Measurements from ENCODE around the gene CASK.

The CASK gene

GRCh38 chrX:41824551-41824950 is 98.8 kb downstream of the CASK start:
- Histone ChIP-seq H2BK12ac (ENCODE audit: low read length in 2 of 2) (no peak overlapping the region), H3K23ac (ENCODE audit: low read length in 2 of 2) (no peak overlapping the region), H3K4ac (ENCODE audit: low read depth in 1 of 2, low read length in 2 of 2) (no peak overlapping the region), H3K18ac (ENCODE audit: low read depth in 1 of 2, low read length in 2 of 2) (no peak overlapping the region), H3K4me2 (ENCODE audit: low read length, poor library complexity, severe bottlenecking) (no peak overlapping the region), H3K36me3 (ENCODE audit: control insufficient read depth in 1 of 2, insufficient read depth in 2 of 2, low read depth in 1 of 2, low read length in 2 of 2) (no peaks in the 10 kb centered on the region), H3K4me1 (ENCODE audit: control insufficient read depth, insufficient read depth, low read depth, low read length) (peaks cover 3% of the 10 kb centered on the region), H4K8ac (ENCODE audit: low read length) (no peak overlapping the region), H4K91ac (ENCODE audit: low read length) (no peak overlapping the region), H2AFZ (ENCODE audit: low read depth, low read length) (no peak overlapping the region), H3K27me3 (ENCODE audit: control insufficient read depth in 1 of 2, insufficient read depth in 1 of 2, low read length in 2 of 2) (no peaks in the 10 kb centered on the region), H2BK15ac (ENCODE audit: low read depth, poor library complexity, severe bottlenecking) (no peak overlapping the region), H2BK120ac (ENCODE audit: low read depth, low read length) (no peak overlapping the region), H3K27ac (ENCODE audit: low read length, poor library complexity, severe bottlenecking) (no peak overlapping the region), H3K9ac (ENCODE audit: low read length) (no peak overlapping the region), H3K4me3 (ENCODE audit: insufficient read depth in 1 of 2, low read depth in 1 of 2, low read length in 2 of 2) (no peak overlapping the region), H2BK5ac (ENCODE audit: low read depth, low read length, poor library complexity, severe bottlenecking) (no peak overlapping the region), H3K9me3 (ENCODE audit: control insufficient read depth, low read length) (peaks cover 7% of the 10 kb centered on the region), H3K79me1 (replicated peaks; ENCODE audit: low read length, poor library complexity, severe bottlenecking) (peaks cover 5% of the 10 kb centered on the region), H3K14ac (ENCODE audit: low read length in 2 of 2) (no peak overlapping the region), H2AK5ac (ENCODE audit: low read length, severe bottlenecking) (no peak overlapping the region)
- DNase-seq = peak; percentile 60
- 47% methylated on average over 3 of the region's 3 CpGs for WGBS

GRCh38 chrX:41823402-41823801 is 100.0 kb downstream of the CASK start:
- Histone ChIP-seq H3K9me3 (ENCODE audit: control insufficient read depth, low read length) (peaks cover 7% of the 10 kb centered on the region), H4K91ac (ENCODE audit: low read length) (no peak overlapping the region), H3K27me3 (ENCODE audit: control insufficient read depth in 1 of 2, insufficient read depth in 1 of 2, low read length in 2 of 2) (no peaks in the 10 kb centered on the region), H3K4me2 (ENCODE audit: low read length, poor library complexity, severe bottlenecking) (no peak overlapping the region), H3K14ac (ENCODE audit: low read length in 2 of 2) (no peak overlapping the region), H4K8ac (ENCODE audit: low read length) (no peak overlapping the region), H2BK15ac (ENCODE audit: low read depth, poor library complexity, severe bottlenecking) (no peak overlapping the region), H3K79me1 (replicated peaks; ENCODE audit: low read length, poor library complexity, severe bottlenecking) (peaks cover 5% of the 10 kb centered on the region), H3K23ac (ENCODE audit: low read length in 2 of 2) (no peak overlapping the region), H3K4me1 (ENCODE audit: control insufficient read depth, insufficient read depth, low read depth, low read length) (peaks cover 3% of the 10 kb centered on the region), H3K9ac (ENCODE audit: low read length) (no peak overlapping the region), H2BK5ac (ENCODE audit: low read depth, low read length, poor library complexity, severe bottlenecking) (no peak overlapping the region), H3K4ac (ENCODE audit: low read depth in 1 of 2, low read length in 2 of 2) (no peak overlapping the region), H3K18ac (ENCODE audit: low read depth in 1 of 2, low read length in 2 of 2) (no peak overlapping the region), H2BK12ac (ENCODE audit: low read length in 2 of 2) (no peak overlapping the region), H3K27ac (ENCODE audit: low read length, poor library complexity, severe bottlenecking) (no peak overlapping the region), H3K36me3 (ENCODE audit: control insufficient read depth in 1 of 2, insufficient read depth in 2 of 2, low read depth in 1 of 2, low read length in 2 of 2) (no peaks in the 10 kb centered on the region), H2AK5ac (ENCODE audit: low read length, severe bottlenecking) (no peak overlapping the region), H2BK120ac (ENCODE audit: low read depth, low read length) (no peak overlapping the region), H2AFZ (ENCODE audit: low read depth, low read length) (no peak overlapping the region), H3K4me3 (ENCODE audit: insufficient read depth in 1 of 2, low read depth in 1 of 2, low read length in 2 of 2) (no peak overlapping the region)
- DNase-seq = no peak
- 89% methylated on average over 4 of the region's 4 CpGs for WGBS

DNA sequence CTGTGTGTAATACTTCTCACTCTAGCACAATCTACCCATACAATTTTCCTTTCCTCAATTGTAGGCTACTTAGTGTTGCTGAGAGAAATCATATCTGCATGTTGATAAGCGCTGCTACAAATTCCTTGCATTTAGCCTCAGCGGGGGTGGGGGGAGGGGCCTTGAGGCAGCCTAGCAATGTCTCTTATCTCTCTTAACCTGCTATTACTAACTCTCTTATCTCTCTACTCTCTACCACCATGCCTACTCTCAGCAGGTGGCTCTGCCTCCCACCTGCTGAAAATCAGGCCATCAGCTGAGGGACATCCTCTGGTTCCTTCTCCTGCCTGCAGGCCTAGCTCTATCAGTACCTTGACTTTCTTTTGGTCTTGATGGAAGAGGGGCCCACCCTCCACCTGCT is 100.5 kb downstream of the CASK start:
- Histone ChIP-seq H2BK15ac (ENCODE audit: low read depth, poor library complexity, severe bottlenecking) (no peak overlapping the region), H3K79me1 (replicated peaks; ENCODE audit: low read length, poor library complexity, severe bottlenecking) (peaks cover 5% of the 10 kb centered on the region), H3K23ac (ENCODE audit: low read length in 2 of 2) (no peak overlapping the region), H3K4me3 (ENCODE audit: insufficient read depth in 1 of 2, low read depth in 1 of 2, low read length in 2 of 2) (no peak overlapping the region), H3K4ac (ENCODE audit: low read depth in 1 of 2, low read length in 2 of 2) (no peak overlapping the region), H3K4me1 (ENCODE audit: control insufficient read depth, insufficient read depth, low read depth, low read length) (peaks cover 3% of the 10 kb centered on the region), H3K9me3 (ENCODE audit: control insufficient read depth, low read length) (peaks cover 7% of the 10 kb centered on the region), H2BK5ac (ENCODE audit: low read depth, low read length, poor library complexity, severe bottlenecking) (no peak overlapping the region), H3K18ac (ENCODE audit: low read depth in 1 of 2, low read length in 2 of 2) (no peak overlapping the region), H2AFZ (ENCODE audit: low read depth, low read length) (no peak overlapping the region), H3K14ac (ENCODE audit: low read length in 2 of 2) (no peak overlapping the region), H3K27me3 (ENCODE audit: control insufficient read depth in 1 of 2, insufficient read depth in 1 of 2, low read length in 2 of 2) (no peaks in the 10 kb centered on the region), H2AK5ac (ENCODE audit: low read length, severe bottlenecking) (no peak overlapping the region), H2BK120ac (ENCODE audit: low read depth, low read length) (no peak overlapping the region), H3K27ac (ENCODE audit: low read length, poor library complexity, severe bottlenecking) (no peak overlapping the region), H4K8ac (ENCODE audit: low read length) (no peak overlapping the region), H4K91ac (ENCODE audit: low read length) (no peak overlapping the region), H3K36me3 (ENCODE audit: control insufficient read depth in 1 of 2, insufficient read depth in 2 of 2, low read depth in 1 of 2, low read length in 2 of 2) (no peaks in the 10 kb centered on the region), H2BK12ac (ENCODE audit: low read length in 2 of 2) (no peak overlapping the region), H3K9ac (ENCODE audit: low read length) (no peak overlapping the region), H3K4me2 (ENCODE audit: low read length, poor library complexity, severe bottlenecking) (no peak overlapping the region)
- WGBS = 88% methylated on average over 2 of the region's 2 CpGs
- no peak for DNase-seq

DNA sequence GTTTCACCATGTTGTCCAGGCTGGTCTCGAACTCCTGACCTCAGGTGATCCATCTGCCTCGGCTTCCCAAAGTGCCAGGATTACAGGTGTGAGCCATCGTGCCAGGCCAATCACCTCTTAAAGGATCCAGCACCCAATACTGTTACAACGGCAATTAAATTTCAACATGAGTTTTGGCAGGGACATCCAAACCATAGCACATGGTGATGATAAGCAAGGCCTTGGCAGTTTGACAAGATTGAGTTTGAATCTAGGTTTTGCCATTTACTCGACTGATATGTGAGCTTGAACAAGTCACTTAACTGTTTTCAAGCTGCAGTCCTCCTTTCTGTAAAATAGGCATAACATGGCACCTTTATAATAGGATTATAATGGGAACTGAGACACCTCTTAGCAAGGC is 115.3 kb downstream of the CASK start:
- Histone ChIP-seq H2BK120ac (ENCODE audit: low read depth, low read length) (no peak overlapping the region), H3K9me3 (ENCODE audit: control insufficient read depth, low read length) (peaks cover 3% of the 10 kb centered on the region), H3K23ac (ENCODE audit: low read length in 2 of 2) (no peak overlapping the region), H3K9ac (ENCODE audit: low read length) (no peak overlapping the region), H2BK5ac (ENCODE audit: low read depth, low read length, poor library complexity, severe bottlenecking) (no peak overlapping the region), H2AFZ (ENCODE audit: low read depth, low read length) (no peak overlapping the region), H2BK12ac (ENCODE audit: low read length in 2 of 2) (no peak overlapping the region), H2AK5ac (ENCODE audit: low read length, severe bottlenecking) (no peak overlapping the region), H3K4me2 (ENCODE audit: low read length, poor library complexity, severe bottlenecking) (no peak overlapping the region), H3K14ac (ENCODE audit: low read length in 2 of 2) (no peak overlapping the region), H3K27ac (ENCODE audit: low read length, poor library complexity, severe bottlenecking) (no peak overlapping the region), H3K79me1 (replicated peaks; ENCODE audit: low read length, poor library complexity, severe bottlenecking) (peaks cover 2% of the 10 kb centered on the region), H4K91ac (ENCODE audit: low read length) (no peak overlapping the region), H3K4me3 (ENCODE audit: insufficient read depth in 1 of 2, low read depth in 1 of 2, low read length in 2 of 2) (no peak overlapping the region), H4K8ac (ENCODE audit: low read length) (no peak overlapping the region), H3K27me3 (ENCODE audit: control insufficient read depth in 1 of 2, insufficient read depth in 1 of 2, low read length in 2 of 2) (no peaks in the 10 kb centered on the region), H3K18ac (ENCODE audit: low read depth in 1 of 2, low read length in 2 of 2) (no peak overlapping the region), H3K4ac (ENCODE audit: low read depth in 1 of 2, low read length in 2 of 2) (no peak overlapping the region), H2BK15ac (ENCODE audit: low read depth, poor library complexity, severe bottlenecking) (no peak overlapping the region), H3K4me1 (ENCODE audit: control insufficient read depth, insufficient read depth, low read depth, low read length) (no peaks in the 10 kb centered on the region), H3K36me3 (ENCODE audit: control insufficient read depth in 1 of 2, insufficient read depth in 2 of 2, low read depth in 1 of 2, low read length in 2 of 2) (no peaks in the 10 kb centered on the region)
- no peak for DNase-seq
- 94% methylated on average over 5 of the region's 5 CpGs for WGBS

Measured in mesenchymal stem cell (in vitro differentiated cells and primary cell).